Tibial nerve (tissue), 4 donors: ENCODE data around the gene COL11A2.

Experiments
- EP300 ChIP-seq, 2 donors: sonication (generic); formaldehyde crosslinking; IDR thresholded peaks; one replicate each; pipeline ENCODE4 v1.6.1; 2017; ENCODE audit warnings: antibody characterized with exemption in 2 of 2, mild to moderate bottlenecking in 1 of 2
- POLR2A ChIP-seq, 2 donors: fragments of 450-650 bp; IDR thresholded peaks; one replicate each; pipeline ENCODE4 v1.6.1; 2017; ENCODE audit warnings: antibody characterized with exemption in 2 of 2, mild to moderate bottlenecking in 2 of 2, moderate library complexity in 2 of 2
- TF ChIP-seq, protein P1 (sequence below), 5 experiments: fragments of 200-600 bp in 3 of 5; fragments of 450-650 bp in 2 of 5; sonication (generic) in 3 of 5; IDR thresholded peaks; one replicate each; pipeline ENCODE4 v1.5.1; 2016 to 2019; ENCODE audit warnings: antibody characterized with exemption in 5 of 5, mild to moderate bottlenecking in 3 of 5, moderate library complexity in 2 of 5

DNA sequence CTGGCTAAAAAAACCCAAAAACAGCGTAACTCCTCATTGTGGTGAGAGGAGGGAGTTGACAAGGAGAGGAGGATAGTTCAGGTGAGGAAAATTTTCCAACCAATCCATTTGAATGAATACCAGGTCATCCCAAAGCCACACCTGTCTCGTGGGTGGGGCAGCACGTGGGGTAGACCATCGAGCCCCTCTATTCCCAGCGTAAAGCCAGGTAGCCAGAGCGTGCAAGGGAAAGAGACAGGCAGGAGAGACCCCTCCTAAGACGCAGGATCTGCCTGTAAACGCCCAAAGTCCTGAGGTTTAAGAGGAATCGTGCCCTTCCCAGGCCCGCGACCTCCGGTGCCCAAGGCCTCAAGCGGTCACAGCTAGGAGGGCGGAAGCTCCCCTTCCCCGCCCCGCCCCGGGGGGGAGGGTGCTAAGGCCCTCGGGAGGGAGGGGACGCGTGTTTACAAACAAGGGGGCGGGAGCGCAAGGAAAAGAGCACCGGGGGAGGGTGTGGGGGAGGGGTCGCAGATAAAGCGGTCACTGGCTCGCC lies 7.5 kb upstream of the COL11A2 start:
- TF ChIP-seq, protein P1, sequence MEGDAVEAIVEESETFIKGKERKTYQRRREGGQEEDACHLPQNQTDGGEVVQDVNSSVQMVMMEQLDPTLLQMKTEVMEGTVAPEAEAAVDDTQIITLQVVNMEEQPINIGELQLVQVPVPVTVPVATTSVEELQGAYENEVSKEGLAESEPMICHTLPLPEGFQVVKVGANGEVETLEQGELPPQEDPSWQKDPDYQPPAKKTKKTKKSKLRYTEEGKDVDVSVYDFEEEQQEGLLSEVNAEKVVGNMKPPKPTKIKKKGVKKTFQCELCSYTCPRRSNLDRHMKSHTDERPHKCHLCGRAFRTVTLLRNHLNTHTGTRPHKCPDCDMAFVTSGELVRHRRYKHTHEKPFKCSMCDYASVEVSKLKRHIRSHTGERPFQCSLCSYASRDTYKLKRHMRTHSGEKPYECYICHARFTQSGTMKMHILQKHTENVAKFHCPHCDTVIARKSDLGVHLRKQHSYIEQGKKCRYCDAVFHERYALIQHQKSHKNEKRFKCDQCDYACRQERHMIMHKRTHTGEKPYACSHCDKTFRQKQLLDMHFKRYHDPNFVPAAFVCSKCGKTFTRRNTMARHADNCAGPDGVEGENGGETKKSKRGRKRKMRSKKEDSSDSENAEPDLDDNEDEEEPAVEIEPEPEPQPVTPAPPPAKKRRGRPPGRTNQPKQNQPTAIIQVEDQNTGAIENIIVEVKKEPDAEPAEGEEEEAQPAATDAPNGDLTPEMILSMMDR (IDR thresholded peaks at IDR 0.05): no peak
- no peak for TF ChIP-seq EP300 (IDR thresholded peaks at IDR 0.05)
- TF ChIP-seq POLR2A (IDR thresholded peaks at IDR 0.05): no peak
